Astrocyte of the cerebellum (primary cell): ENCODE data around the gene E4F1.

Source experiments
- DNase-seq: peaks from one replicate; pipeline ENCODE4 v3.0.0-alpha.2; 2011; ENCODE audit warnings: low read depth
- H3K4me3 ChIP-seq: 2 replicates; pipeline ENCODE4 v1.5.1; 2011; ENCODE audit warnings: mild to moderate bottlenecking, low read depth, low read length, moderate library complexity
- CTCF ChIP-seq: IDR thresholded peaks from 2 replicates; pipeline ENCODE4 v1.5.1; 2012; ENCODE audit warnings: low read length, low read depth, moderate library complexity, mild to moderate bottlenecking; ENCODE audit errors: missing control alignments
- in situ Hi-C: cut with HindIII; loops from 2 replicates; pipeline ENCODE4 v1.10.0; 2017; ENCODE audit warnings: low sequenced_read_pairs

Gene E4F1

GRCh38 chr16:2181952-2182351 is 41.4 kb upstream of the E4F1 start:
- in situ Hi-C loops: no loop called here
- TF ChIP-seq CTCF: no peak
- no peak for DNase-seq
- no peak overlapping the region for H3K4me3 ChIP-seq

GRCh38 chr16:2183671-2184070 is 39.7 kb upstream of the E4F1 start:
- H3K4me3 ChIP-seq: no peak overlapping the region
- DNase-seq: no peak
- in situ Hi-C loops: no loop called here
- no peak for TF ChIP-seq CTCF

GRCh38 chr16:2184346-2184745 is 39.0 kb upstream of the E4F1 start:
- no peak for TF ChIP-seq CTCF
- in situ Hi-C loops: no loop called here
- no peak overlapping the region for H3K4me3 ChIP-seq
- no peak for DNase-seq

- no peak overlapping the region for H3K4me3 ChIP-seq
- no peak for TF ChIP-seq CTCF
- in situ Hi-C loops: no loop called here
- DNase-seq: no peak
Observed at GRCh38 chr16:2184962-2185361, 38.4 kb upstream of the E4F1 start.

GRCh38 chr16:2186064-2186463 is 37.3 kb upstream of the E4F1 start:
- no peak overlapping the region for H3K4me3 ChIP-seq
- no peak for DNase-seq
- no peak for TF ChIP-seq CTCF
- in situ Hi-C loops: no loop called here

- in situ Hi-C loops: no loop called here
- DNase-seq: no peak
- no peak for TF ChIP-seq CTCF
- no peak overlapping the region for H3K4me3 ChIP-seq
Observed at GRCh38 chr16:2186505-2186904, 36.9 kb upstream of the E4F1 start.

- in situ Hi-C loops: no loop called here
- no peak overlapping the region for H3K4me3 ChIP-seq
- TF ChIP-seq CTCF: no peak
- DNase-seq: no peak
Observed at GRCh38 chr16:2187212-2187611, 36.2 kb upstream of the E4F1 start.
